GM21528 (cell line): Measurements from ENCODE around the gene SDC3.

Experiments
- ATAC-seq: cut with Tn5 transposase; IDR thresholded peaks from one replicate; pipeline ENCODE4 v1.9.1; 2021; ENCODE audit warnings: mild to moderate bottlenecking, moderate library complexity; ENCODE audit not compliant: unreplicated experiment, low FRiP score

Gene SDC3

DNA sequence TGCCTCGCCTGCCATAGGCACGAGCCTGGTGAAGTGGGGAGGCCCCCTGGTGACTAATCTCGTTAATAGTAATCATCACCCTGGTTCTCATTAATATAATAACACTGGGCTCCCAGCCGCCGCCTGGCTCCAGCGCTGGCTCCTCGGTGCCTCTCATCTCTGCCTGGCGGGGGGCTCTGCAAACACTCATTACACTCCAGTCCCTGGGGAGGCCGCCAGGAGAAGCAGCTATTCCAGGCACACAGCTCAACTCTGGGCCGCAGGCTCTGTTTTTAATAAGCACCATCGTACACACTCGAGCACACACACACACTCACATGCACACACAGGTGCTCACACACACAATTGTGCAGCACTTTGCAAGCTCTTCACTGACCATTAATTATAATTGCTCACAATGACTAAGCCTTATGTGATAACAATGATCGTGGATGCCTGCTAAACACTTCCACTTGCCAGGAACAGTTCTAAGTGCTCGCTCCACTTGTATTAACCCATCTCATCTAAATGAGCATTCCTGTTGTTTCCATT, 52.2 kb downstream of the SDC3 start:
- no peak for ATAC-seq

DNA sequence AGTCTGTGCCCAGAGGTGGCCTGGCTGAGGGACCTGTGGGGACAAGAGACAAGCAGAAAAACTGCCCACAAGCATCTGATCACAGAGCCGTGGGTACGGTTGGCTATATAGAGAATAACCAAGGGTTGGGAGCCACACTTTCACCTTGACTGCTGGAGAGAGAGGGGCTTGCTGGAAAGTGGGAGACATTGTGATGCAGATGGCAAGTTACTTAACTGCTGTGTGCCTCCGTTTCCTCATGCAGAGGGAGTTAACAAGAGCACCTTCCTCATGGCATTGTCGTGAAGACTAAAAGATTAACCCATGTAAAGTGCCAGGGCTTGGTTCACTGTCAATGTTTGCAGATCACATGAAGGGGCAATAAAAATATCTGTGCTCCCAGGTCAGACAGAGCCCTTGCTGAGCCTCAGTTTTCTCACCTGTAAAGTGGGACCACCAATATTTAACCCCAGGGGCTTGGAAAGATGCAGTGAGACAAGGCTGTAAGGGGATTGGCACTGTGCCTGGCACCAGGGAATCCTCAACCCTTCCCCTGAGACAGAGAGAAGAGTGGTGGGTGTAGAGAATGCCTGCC, 52.8 kb downstream of the SDC3 start:
- ATAC-seq: no peak

DNA sequence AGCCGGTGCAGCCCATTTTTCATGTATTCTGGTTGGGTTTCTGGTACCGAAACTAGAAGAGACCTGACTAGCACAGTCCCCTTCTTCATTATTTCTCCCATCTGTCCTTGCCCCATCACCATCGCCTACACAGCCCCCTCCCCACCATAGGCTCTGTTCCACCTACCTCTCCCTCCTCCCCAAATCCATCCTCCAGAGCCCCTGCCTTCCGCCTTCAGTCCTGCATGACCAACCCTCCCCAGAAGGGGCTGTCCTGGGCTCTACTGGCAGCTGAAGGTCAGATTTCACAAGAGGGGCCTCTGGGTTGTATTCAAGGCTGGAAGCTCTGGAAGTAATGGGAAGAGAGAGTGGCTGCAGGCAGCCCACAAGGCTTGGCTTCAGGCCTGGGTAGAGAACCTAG, 55.2 kb downstream of the SDC3 start:
- no peak for ATAC-seq

DNA sequence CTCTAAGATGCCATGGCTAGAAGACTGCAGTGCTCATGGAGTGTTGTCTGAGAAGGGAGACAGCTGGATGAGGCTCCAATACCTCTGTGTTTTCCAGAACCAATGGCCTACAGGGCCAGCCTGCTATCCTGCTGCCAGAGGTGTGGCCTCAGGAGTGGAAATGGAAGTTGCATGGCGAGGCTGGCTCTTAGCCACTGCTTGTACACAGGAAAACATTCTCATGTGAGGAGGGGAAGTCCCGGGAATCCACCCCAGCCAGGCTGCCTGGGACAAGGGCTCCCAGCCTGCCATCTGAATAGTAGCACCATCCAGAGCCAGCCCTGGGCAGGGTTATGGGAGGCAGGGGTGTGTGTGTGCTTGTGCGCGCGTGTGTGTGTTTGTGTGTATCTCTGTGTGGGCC, 56.5 kb downstream of the SDC3 start:
- no peak for ATAC-seq

DNA sequence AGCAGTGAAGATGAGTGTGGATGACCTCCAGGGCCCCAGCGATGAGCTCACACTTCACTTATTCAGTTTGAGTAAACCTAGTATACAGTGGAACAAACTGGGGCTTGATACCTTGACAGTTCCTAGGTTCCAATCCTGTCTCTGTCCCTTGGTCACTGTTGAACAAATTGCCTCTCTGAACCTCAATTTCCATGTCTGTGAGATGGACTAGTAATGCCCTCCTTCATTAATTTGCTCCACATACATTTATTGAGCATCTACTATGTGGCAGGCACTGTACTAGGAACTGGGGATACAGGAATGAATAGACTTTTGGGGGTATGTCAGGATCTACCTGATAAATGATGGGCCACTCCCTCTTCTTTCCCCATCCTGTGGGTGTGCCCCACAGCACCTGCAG, 57.3 kb downstream of the SDC3 start:
- ATAC-seq: no peak

DNA sequence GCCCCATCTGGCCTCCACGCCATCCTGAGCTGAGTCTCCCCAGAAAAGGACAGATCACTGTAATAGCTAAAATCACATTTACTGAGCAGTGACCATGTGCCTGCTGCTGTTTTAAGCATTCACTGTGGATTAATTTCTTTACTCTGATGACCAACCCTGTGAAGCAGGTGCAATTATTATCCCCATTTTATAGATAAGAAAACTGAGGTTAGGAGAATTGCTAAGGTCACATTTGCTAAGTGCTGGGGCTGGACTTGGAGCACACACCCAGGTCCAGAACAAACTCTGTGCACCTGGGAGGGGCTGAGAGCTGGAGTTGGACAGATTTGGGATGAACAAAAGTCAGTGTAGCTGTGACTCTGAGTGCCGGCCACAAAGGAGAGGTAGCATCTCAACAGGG, 58.0 kb downstream of the SDC3 start:
- ATAC-seq: no peak

DNA sequence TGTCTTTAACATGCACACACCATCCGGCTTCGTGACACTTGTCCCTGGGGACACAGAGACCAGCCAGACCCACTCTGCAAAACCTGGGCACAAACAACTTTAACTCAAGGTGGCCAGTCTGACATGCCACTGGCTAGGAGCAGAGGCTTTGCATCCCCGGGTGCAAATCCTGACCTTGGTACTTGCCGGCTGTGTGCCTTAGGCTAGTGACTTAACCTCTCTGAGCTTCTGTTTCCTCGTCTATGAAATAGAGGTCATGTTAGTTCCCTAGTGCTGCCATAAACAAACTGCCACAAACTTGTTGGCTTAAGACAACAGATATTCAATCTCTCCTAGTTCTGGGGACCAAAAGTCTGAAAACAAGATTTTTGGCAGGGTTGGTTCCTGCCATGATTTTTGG, 60.4 kb downstream of the SDC3 start:
- no peak for ATAC-seq

DNA sequence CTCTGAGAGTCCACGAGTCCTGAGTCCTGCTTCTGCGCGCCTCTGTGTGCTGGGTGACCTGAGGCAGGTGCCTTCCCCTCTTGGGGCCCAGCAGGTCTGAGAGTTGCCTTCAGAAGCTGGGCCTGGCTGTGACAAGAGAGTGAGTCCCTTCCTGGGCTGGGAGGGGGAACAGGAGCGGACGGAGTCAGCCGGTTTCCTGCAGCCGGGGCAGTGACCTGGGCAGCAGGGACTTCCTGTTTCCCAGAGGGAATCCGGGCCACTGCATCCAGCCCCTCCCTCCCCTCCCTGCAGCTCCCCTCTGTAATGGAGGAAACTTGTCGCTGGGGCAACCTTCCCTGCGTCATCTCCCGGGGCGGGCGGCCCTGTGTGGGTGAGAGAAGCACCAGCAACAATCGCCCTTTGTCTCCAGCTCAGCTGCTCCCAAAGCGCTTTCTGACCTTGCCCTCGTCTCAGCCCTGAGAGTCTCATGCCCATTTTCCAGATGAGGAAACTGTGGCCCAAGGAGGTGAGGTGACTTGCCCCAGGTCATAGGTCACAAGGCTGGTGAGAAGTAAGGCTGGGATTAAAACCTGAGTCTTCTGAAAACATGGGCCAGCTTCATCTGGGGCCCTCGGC, 61.1 kb downstream of the SDC3 start:
- ATAC-seq: no peak

DNA sequence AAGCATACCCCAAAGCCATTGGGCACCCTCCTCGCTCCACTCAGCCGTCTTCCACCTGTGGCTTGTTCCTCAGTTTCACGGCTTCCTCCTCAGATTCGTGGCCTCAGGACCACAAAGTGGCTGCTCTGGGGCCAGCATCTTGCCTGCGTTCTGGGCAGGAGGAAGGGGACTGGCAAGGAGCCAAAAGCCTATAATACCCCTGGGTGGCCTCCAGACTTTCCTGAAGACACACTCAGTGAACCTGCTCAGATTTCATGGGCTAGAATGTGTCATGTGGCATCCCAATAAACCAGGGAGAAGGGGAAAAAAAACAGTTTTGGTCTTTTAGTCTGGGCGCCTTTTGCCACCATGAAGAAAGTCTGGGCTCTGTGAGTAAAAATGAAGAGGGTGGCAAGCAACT, 62.0 kb downstream of the SDC3 start:
- ATAC-seq: no peak

DNA sequence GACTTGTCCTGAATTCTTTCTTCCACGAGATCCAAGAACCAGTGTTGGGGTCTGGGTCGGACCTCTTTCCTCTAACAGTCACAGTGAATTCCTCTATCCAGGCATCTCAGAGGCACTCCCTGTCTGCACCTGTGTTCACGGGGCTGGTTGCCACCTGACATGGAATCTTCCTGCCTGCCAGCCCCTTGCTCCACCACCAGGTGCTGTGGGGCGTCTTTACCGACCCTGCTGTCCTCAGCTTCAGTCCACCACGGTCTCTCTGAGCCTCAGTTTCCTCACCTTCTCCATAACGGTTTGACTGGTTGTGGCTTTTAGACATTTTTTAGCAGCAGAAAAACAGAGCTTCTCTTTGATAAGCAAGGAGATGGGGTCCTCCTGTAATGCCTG, 62.7 kb downstream of the SDC3 start:
- ATAC-seq: no peak

DNA sequence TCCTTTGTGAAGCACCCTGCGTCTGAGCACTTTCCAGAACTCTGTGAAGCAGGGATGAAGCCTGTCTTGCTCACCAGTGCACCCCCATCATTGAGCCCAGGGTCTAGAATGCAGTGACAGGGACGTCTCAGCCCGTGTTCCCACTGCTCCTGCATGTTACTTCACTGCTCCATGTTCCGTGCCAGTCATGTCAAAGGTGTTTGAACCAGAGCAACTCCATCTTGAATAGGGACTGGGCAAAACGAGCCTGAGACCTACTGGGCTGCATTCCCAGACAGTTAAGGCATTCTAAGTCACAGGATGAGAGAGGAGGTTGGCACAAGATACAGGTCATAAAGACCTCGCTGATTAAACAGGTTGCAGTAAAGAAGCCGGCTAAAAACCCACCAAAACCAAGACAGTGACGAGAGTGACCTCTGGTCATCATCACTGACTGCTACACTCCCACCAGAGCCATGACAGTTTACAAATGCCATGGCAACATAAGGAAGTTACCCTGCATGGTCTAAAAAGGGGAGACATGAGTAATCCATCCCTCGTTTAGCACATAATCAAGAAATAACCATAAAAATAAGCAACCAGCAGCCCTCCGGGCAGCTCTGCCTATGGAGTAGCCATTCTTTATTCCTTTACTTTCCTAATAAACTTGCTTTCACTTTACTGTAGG, 63.2 kb downstream of the SDC3 start:
- no peak for ATAC-seq

DNA sequence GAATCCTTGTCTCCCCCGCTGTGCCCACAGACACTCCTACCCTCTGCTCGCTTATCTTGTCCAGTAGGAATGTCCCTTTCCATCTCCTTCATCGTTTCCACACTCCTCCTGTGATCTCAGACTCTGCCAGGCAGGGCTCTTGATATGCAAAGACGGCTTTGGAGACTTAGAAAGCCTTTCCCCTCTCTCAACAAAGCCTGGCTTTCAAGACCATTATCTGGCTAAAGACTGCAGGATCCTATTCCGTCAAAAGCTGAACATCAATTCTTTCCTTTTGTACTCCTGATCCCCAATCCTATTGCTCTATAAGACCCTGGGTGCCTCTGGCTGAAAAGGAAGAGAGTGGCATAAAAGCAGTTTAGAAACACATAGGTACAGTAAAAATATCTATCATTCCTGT, 63.9 kb downstream of the SDC3 start:
- no peak for ATAC-seq

DNA sequence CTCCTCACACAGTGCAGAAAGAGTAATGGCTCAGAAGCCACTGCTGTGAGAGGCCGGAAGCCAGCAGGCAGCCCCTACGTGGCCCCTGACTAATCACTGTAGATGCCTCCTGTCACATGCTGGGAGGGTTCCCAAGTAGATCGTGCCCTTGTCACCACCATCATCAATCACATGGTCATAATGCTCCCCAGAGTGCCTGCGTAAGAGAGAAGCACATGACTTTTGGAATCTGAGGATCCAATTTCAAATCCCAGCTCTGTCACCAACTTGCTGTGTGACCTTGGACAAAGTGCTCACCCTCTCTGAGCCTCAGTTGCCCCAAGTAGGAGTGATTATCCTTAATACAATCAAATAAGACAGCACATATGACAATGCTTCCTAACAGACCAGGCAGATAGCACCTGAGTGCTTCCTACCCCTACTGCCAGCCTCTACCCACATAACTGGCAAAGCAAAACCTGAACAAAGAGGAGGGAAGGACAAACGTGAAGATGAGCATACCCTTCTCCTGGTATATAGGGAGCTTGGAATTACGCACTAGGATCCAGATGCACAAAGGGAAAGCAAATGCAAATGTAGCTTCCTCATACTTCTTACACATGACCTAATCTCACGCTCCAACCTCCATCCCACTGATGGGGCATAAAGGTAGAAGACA, 65.7 kb downstream of the SDC3 start:
- ATAC-seq: no peak

DNA sequence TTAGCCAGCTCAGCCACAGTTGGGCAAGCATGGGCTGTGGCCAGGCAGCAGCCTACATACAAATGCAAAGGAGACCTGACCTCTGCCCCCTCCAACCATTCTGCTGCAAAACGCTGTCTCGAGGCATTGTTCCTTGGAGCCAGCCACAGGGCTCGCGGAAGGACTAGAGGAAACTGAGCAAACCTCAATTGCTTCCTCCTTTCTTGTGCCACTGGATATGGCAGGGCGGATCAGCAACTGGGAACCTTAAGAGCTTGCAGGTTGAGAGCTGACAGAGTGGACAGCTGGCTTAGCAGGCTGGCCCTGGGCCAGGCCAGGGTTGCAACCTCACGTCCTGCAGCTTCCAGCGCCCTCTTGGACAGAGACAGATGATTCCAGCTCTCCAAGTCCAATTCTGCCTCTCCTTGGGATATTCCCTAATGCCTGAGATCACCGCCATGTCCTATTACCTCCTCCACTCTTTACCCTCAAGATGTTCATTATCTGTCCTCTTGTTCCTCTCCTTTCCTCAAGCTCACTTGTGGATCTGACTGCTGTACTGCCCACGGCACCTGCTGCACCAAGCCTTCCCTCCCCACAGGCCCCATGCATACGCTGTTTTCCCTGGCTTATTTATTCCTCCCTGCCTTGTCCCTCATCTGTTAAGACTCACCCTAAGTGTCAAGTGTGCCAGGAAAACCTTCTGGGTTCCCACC, 67.5 kb downstream of the SDC3 start:
- ATAC-seq: no peak

DNA sequence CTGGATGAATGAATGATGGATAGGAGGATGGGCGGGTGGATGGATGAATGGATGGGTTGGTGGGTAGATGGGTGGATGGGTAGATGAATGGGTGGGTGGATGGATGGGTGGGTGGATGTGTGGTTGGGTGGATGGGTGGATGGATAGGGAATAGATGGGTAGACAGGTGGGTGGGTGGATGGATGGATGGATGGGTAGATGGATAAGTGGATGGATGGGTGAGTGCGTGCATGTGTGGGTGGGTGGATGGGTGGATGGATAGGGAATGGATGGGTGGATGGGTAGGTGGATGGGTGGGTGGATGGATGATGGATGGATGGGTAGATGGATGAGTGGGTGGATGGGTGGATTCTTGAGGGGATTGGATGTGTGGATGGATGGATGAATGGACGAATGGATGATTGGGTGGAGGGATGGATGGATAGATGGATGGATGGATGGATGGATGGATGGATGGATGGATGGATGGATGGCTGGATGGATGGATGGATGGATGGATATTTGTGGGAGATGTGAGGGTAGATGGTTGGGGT, 68.7 kb downstream of the SDC3 start:
- no peak for ATAC-seq

DNA sequence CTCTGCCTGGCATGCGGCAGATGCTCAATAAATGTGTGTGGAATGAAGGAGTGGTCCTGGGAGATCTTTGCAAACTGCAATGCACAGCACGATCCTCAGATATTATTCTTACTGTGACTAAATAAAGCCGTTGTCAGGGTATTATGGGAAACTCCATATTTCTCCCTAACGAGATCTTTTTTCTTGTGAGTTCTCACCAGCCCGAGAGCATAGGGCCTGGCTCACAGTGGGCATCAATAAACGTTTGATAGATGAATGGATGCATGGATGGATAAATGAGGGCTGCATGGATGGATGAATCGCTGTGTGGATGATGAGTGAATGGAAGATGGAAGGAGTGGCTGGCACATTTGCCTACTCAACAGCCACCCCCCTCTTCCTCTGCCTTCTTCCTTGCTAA, 69.6 kb downstream of the SDC3 start:
- ATAC-seq: no peak

DNA sequence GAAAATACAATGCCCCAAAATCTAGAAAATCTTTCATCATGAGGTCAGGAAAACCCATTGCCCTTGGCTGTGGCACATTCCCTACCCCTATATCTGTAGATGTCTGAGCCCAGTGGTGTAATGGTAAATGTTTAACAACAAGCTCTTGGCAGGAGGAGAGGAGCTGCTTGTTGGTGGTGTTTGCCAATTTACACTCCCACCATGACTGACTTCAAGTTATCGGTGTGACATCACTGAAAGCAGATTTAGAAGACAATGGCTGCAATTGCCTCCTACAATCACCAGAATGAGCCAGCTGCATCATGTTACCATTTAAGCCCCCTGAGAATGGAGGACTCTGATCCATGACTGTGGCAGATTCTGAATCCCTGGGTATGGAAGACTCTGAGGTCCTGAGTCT, 70.9 kb downstream of the SDC3 start:
- no peak for ATAC-seq

DNA sequence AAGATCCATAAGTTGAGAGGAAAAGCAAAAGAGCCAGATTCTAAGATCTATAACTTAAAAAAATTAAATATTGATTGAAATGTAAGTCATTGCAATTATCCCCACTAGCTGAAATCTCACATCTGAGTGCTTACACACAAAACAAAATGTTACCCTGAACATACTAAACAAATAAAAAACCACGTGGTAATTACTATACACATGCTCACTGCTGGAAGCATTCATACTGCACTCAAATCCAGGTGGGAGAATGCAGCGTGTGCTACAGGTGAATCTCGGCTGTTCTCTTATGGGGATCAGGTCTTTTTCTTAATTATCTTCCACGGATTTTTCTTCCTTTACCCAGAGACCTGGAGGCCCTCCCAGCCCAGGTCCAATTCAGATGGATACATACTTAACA, 74.3 kb downstream of the SDC3 start:
- ATAC-seq: no peak

DNA sequence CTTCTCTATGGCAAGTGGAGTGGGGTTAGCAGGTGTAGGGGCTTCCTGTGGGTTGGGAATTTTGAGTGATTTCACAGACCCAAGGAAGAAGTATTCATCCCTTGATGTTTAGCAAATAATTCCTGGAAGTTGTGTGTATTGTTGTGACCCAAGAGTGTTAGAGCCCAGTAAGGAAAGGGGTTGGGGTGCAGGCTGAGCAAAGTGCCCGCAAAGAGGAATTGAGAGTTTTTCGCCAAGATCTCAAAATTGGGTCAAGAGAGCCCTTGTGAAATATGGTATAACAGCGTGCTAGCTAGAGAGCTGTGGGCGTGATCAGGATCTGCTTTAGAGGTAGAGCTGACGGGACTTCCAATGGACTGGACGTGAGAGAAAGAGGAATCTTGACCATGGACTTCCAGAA, 78.0 kb downstream of the SDC3 start:
- no peak for ATAC-seq

DNA sequence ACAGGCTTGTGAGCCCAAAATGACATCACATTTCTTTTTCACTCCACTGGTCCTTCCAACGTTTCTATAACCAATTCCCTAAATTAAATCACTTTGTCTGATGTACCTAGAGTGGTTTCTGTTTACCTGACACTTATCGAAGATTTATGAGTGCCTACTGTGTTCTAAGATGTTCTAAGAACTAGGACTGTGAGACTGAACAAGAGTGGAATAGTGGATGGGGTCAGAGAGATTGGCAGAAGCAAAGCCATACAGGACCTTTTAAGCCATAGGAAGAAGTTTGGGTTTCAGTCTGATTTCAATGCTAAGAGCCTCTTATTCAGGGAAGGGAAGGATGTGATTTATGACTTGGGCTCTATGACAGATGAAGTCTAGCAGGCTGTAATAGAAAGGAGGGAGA, 78.7 kb downstream of the SDC3 start:
- no peak for ATAC-seq
